ENCODE measurements around the gene PITPNM3. TPM values are rescaled to one million over a fixed set of nuclear protein-coding genes. Genes with fewer than 3 reads are reported as not detected.

The PITPNM3 gene
- total and polyA plus RNA-seq, 4 donors: 2.0 to 12.6 (median 5.4) TPM

- peaks cover 0 to 1% (median 0%) of the 10 kb centered on the region in 4 donors for H3K36me3 ChIP-seq (ENCODE audit: control insufficient read depth in 4 of 4, insufficient read depth in 4 of 4, low read length in 4 of 4)
- no peak overlapping the region for H3K4me3 ChIP-seq
- 66 to 89% methylated on average over 3 of the region's 3 CpGs for WGBS, 2 donors
- DNase-seq (no peak), ATAC-seq (ENCODE audit: insufficient read depth, low FRiP score) (no peak)
- no peak overlapping the region for H3K9ac ChIP-seq (ENCODE audit: insufficient read depth in 1 of 2, low read length in 2 of 2)
- peaks cover 0 to 5% (median 0%) of the 10 kb centered on the region in 4 donors for H3K9me3 ChIP-seq (ENCODE audit: control insufficient read depth in 4 of 4, insufficient read depth in 3 of 4, low read length in 3 of 4)
- no peaks in the 10 kb centered on the region for H3K27me3 ChIP-seq (ENCODE audit: control insufficient read depth in 3 of 3, insufficient read depth in 3 of 3, low read length in 2 of 3)
- H3K4me1 ChIP-seq (ENCODE audit: control insufficient read depth in 5 of 5, insufficient read depth in 5 of 5, low read length in 5 of 5): no peaks in the 10 kb centered on the region
- H3K27ac ChIP-seq (ENCODE audit: low read depth in 1 of 2, low read length in 1 of 2): no peak overlapping the region
- no peak for TF ChIP-seq CTCF (IDR thresholded peaks at IDR 0.05; ENCODE audit: control extremely low read depth, extremely low read depth)
Observed at GRCh38 chr17:6523330-6523729, 33.0 kb downstream of the PITPNM3 start.

- H3K27ac ChIP-seq (ENCODE audit: low read depth in 1 of 2, low read length in 1 of 2): peak overlapping the region in 1 of 2 donors; percentile 8
- H3K36me3 ChIP-seq (ENCODE audit: control insufficient read depth in 4 of 4, insufficient read depth in 4 of 4, low read length in 4 of 4): no peaks in the 10 kb centered on the region
- no peak for TF ChIP-seq CTCF (IDR thresholded peaks at IDR 0.05; ENCODE audit: control extremely low read depth, extremely low read depth)
- 96 to 97% methylated on average over 5 of the region's 5 CpGs for WGBS, 2 donors
- no peak for ATAC-seq (ENCODE audit: insufficient read depth, low FRiP score)
- H3K4me3 ChIP-seq: no peak overlapping the region
- H3K9me3 ChIP-seq (ENCODE audit: control insufficient read depth in 4 of 4, insufficient read depth in 3 of 4, low read length in 3 of 4): peaks cover 0 to 5% (median 0%) of the 10 kb centered on the region in 4 donors
- no peak for DNase-seq
- H3K9ac ChIP-seq (ENCODE audit: insufficient read depth in 1 of 2, low read length in 2 of 2): no peak overlapping the region
- H3K27me3 ChIP-seq (ENCODE audit: control insufficient read depth in 3 of 3, insufficient read depth in 3 of 3, low read length in 2 of 3): no peaks in the 10 kb centered on the region
- no peaks in the 10 kb centered on the region for H3K4me1 ChIP-seq (ENCODE audit: control insufficient read depth in 5 of 5, insufficient read depth in 5 of 5, low read length in 5 of 5)
Observed at GRCh38 chr17:6521586-6521985, 34.8 kb downstream of the PITPNM3 start.

- no peak for TF ChIP-seq CTCF (IDR thresholded peaks at IDR 0.05; ENCODE audit: control extremely low read depth, extremely low read depth)
- no peak overlapping the region for H3K9ac ChIP-seq (ENCODE audit: insufficient read depth in 1 of 2, low read length in 2 of 2)
- H3K4me3 ChIP-seq: no peak overlapping the region
- DNase-seq (no peak), ATAC-seq (ENCODE audit: insufficient read depth, low FRiP score) (no peak)
- 67 to 77% methylated on average over 1 of the region's 1 CpG for WGBS, 2 donors
- H3K9me3 ChIP-seq (ENCODE audit: control insufficient read depth in 4 of 4, insufficient read depth in 3 of 4, low read length in 3 of 4): peaks cover 0 to 5% (median 0%) of the 10 kb centered on the region in 4 donors
- no peak overlapping the region for H3K27ac ChIP-seq (ENCODE audit: low read depth in 1 of 2, low read length in 1 of 2)
- H3K4me1 ChIP-seq (ENCODE audit: control insufficient read depth in 5 of 5, insufficient read depth in 5 of 5, low read length in 5 of 5): no peaks in the 10 kb centered on the region
- no peaks in the 10 kb centered on the region for H3K27me3 ChIP-seq (ENCODE audit: control insufficient read depth in 3 of 3, insufficient read depth in 3 of 3, low read length in 2 of 3)
- no peaks in the 10 kb centered on the region for H3K36me3 ChIP-seq (ENCODE audit: control insufficient read depth in 4 of 4, insufficient read depth in 4 of 4, low read length in 4 of 4)
Observed at GRCh38 chr17:6517062-6517461, 39.3 kb downstream of the PITPNM3 start.

GRCh38 chr17:6514371-6514770 is 42.0 kb downstream of the PITPNM3 start:
- peaks cover 0 to 2% (median 0%) of the 10 kb centered on the region in 5 donors for H3K4me1 ChIP-seq (ENCODE audit: control insufficient read depth in 5 of 5, insufficient read depth in 5 of 5, low read length in 5 of 5)
- no peak for ATAC-seq (ENCODE audit: insufficient read depth, low FRiP score)
- no peak for TF ChIP-seq CTCF (IDR thresholded peaks at IDR 0.05; ENCODE audit: control extremely low read depth, extremely low read depth)
- H3K9me3 ChIP-seq (ENCODE audit: control insufficient read depth in 4 of 4, insufficient read depth in 3 of 4, low read length in 3 of 4): no peaks in the 10 kb centered on the region
- H3K4me3 ChIP-seq: no peak overlapping the region
- H3K27me3 ChIP-seq (ENCODE audit: control insufficient read depth in 3 of 3, insufficient read depth in 3 of 3, low read length in 2 of 3): no peaks in the 10 kb centered on the region
- DNase-seq: no peak
- 88 to 92% methylated on average over 3 of the region's 3 CpGs for WGBS, 2 donors
- H3K36me3 ChIP-seq (ENCODE audit: control insufficient read depth in 4 of 4, insufficient read depth in 4 of 4, low read length in 4 of 4): no peaks in the 10 kb centered on the region
- H3K27ac ChIP-seq (ENCODE audit: low read depth in 1 of 2, low read length in 1 of 2): no peak overlapping the region
- H3K9ac ChIP-seq (ENCODE audit: insufficient read depth in 1 of 2, low read length in 2 of 2): no peak overlapping the region
